ENCODE data around the gene CCR3.

CCR3 gene

DNA sequence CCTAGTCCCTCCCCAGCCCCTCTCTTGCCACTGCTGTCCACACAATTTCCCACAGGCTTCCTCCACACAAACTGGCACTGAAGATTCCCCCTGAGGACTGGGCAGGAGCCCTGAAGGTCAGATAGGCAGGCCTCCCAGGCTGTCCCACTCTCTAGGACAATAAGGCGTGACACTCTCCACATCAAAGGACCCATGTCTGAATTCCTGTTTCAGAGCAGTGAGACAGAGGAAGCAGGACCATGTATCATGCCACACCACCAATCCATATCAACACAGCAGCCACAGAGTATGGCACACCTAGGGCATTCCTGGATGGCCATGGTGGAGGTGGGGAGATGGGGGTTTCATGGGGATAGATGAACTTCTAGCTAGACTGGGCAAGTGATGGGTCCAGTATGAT lies 20.3 kb upstream of the CCR3 start:
- DNase-seq = no peak

DNA sequence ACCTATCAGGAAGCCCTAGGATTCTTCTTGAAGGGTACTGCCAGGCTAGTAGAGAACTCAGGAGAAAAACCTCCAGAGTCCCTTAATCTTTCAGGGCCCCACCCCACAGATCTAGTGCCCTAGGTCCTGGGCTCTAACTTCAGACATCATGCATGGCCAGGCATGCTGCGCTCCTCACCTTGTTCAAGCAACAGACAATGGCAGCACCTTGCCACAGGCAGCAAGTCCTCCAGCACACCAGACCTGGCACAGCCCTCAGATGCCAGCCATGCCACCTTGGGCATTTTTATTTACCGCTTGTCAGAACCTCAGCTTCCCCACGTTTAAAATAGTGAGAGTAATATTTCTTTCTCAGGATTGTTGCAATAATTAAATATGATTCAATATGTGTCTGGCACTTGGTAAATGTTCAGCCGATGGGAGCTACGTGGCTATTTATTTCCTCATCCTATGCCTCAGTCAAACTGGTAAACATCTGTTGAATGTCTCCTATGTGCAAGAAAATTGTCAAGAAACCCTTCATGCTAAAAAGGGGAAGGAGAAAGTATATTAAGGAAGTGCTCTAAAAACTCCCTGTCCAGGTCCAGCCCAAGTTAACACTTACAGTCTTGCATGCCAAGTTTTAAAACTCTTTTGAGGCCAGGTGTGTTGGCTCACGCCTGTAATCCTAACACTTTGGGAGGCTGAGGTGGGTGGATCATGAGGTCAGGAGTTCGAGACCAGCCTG lies 19.7 kb upstream of the CCR3 start:
- no peak for DNase-seq

DNA sequence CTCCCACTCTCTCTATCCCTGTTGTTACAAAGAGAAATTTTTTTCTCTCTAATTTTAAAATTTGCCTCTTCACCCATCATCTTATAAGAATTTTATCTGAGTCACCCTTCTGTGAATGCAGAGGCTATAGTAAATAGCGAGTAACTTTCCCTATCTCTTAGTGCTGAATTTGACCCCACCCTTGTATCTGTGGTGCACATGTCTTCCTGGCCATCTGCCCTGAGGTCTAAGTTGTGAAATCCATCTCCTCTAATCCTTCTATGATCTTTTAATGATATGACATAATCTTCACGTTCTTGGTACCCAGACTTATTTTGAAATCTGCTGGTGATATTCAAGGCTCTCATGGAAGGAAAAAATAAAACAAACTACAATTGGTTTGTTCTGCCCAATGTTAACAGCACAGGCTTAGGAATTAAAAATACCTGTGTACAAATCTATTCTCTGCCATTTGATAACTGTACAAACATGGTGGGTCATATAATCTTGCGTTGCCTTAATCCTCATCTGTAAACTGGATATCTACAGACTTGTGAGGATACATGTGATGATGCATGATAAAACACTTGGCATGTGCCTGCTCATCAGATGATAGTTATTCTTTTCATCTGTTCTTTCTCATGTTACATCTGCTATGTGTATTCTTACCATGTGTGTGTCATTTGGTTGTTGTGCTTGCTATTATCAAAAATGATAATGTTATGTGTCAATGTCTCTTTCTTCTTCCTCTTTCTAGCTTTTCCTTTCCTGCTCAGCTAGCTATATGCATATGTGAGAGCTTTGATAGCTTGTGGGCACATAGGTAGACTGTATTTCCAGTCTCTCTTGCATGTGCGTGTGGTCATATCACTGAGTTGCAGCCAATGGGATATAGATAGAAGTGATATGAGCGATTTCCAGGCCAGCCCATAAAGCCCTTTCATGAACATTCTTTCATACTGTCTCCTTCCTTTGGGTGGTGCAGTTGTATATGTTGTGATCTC lies 13.7 kb upstream of the CCR3 start:
- no peak for DNase-seq

DNA sequence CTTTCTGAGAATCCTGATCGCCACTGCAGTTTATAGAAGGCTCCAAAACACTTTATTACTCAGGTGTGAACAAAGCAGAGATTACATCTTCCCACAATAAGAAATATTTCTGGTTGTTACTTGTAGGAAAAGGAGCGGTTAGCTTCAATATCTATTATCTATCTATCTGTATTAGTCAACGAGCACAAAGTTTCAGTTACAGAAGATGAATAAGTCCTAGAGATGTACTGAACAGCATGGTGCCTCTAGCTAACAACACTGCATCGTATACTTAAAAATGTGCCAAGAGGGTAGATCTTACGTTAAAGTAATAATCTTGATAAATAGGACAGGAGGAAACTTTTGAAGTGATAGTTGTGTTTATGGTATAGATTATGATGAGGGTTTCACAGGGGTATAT lies 10.9 kb upstream of the CCR3 start:
- no peak for DNase-seq

DNA sequence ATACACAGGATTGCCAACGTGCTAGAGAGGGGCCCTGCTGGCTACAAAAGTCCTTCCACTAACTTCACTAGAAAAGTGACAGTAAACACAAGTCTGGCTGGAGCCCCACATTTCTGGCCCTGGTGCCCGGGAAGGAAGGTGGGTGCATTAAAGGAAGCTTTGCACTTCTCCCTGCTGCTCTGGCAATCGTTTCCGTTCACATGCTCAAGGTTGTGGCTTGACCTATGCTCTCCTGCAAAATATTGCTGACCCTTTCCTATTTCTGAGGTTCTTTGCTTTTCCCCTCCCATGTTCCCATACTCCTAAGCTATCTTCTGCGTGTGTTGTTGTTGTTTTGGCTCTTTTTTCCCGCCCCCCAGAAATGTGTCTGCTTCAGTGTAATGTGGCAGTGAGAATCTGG lies 9.1 kb upstream of the CCR3 start:
- no peak for DNase-seq

DNA sequence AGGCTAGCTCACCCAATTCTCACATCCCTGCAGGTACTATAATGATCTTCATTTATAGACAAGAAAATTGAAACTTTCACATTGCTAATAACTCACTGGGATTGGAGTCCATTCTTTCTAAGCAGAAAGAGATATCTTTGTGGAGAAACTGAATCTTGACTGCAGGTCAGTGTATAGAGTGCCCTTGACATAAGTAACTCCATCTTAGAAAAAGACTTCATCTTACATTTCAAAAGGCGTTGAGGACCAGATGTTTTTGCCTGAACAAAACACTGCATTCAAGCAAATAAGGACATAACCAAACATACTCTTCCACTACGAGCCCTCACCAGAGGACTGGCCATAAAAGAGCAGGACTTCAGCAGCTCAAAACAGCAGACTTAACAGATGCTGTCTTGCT lies 6.8 kb upstream of the CCR3 start:
- no peak for DNase-seq

DNA sequence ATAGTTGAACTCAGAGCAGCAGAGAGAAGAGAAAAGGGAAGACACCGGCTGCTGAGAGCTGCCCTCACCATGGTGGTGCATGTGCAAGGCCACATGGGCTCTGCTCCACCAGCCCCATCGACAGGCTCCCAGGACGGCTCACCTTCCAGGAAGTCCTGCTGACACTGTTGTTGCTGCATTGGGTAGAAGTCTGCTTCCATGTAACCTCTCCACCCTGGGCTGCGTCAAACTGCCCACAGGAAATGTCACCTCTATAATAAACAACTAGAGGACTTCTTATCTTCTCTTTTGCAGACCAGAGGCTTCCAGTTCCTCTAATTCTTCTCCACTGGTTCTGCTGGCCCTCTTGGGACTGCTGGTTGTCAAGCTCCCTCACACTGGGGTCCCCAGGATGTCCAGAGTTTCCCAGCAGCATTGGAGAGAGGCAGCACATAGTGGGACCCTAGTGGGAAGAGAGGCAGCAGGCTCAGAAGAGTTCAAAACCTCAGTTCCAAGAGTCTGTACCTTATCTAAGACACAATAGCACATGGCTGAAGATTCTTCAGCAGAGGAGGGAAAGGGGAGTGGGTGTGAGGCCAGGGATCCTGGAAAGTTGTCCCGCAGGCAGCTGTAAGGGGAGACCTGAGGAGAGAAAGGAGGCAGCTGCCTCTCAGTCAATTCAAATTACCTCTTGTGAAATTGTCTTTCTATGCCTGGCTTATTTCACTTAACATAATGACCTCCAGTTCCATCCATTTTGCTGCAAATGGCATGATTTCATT lies 5.8 kb upstream of the CCR3 start:
- no peak for DNase-seq

DNA sequence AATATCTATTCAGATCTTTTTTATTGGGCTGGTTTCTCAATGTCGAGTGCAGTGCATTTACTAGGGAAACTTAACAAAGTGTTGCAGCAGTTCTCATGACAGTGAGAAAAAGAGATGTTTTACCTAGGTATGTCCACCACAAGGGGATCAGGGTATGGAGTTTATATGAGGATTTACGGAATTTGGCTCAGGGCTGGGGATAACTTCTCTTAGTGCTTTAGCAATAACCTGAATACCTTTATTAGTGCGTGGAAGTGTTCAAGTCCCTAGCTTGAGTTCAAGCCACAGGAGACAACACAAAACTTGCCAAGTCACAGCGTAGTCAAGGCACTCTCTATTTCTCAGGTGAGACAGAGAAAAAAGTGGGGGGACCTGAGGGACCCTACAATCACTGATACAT lies 3.9 kb upstream of the CCR3 start:
- DNase-seq = no peak

DNA sequence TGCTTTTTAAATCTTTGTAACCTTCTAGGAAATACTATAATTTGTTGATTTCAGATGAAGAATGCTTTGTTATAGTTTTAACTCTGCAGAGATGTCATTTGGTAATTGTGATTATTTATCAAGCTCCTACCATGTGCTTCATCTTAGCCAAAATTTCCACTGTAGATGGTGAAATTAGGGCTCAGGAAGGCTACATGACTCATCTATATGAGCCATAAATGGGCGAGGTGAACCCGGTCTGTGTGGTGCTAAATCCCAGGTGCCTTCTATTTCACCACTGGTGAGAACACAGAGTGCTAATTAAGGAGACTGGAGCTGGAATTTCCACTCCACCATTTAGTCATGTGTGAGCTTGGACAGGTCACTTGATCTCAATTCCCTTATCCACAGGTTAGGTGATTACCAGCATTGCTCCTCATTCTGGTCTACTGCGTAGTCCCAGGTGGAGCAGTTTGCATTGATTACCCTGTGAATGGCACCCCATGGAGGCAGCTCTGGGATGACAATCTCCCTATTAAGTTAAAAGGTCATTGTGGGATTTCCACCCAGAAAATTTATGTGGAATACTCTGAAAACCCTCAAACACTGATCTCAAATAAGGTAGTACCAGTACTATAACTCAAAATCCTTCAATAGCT lies 2.8 kb upstream of the CCR3 start:
- no peak for DNase-seq

DNA sequence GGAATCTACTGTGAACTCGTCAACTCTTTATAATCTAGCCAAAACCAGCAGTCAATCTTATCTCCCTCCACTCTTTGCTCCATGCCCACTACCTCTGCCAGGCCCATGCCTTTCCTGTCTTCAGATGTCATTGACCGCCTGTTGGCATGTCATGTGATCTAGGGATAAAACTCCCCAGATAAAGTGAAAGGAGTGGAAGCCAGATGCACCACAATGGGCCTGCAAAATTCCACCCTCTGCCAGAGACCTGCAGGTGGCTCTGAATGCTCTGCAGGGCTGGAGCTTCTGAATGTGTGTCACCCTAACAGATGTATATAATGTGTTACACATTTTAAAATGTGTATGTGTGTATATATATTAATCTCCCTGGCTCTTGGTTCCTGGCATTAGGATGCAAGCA lies 2.3 kb upstream of the CCR3 start:
- no peak for DNase-seq

DNA sequence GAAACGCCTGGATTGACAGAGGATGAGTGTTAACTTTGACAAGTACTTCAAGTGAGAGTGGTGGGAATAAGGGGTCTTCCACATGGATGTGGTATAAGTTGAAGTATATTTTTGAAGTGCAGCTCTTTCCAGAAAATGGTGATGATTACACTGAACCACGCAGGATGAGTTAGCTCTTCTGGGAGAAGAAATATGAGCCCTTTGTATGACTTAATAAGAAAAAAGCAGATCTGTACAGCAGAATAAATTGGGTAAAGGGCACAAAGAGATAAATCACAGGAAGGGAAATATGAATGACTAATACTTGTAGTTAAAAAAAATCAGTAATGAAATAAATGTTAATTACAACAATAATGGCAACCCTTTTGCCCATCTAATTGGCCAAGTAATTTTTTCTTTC lies 1.3 kb downstream of the CCR3 start:
- no peak for DNase-seq

DNA sequence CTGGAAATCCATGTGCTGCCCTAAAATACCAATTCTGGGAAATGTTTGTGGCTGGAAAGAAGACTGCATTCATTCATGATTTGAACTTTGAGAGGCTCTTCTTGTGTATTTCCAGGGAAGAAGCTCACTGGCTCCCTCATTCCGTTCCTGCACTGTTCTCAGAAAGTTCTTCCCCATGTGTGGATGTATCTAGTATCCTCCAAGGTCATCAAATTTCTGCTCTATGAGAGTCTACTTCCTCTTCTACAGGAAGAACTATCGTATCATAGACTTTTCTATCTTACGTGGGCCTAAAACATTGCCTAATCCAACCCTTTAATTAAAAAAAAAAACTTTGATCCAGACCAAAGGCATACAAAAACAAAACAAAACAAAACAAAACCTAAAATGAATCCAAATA lies 2.9 kb downstream of the CCR3 start:
- DNase-seq = no peak

DNA sequence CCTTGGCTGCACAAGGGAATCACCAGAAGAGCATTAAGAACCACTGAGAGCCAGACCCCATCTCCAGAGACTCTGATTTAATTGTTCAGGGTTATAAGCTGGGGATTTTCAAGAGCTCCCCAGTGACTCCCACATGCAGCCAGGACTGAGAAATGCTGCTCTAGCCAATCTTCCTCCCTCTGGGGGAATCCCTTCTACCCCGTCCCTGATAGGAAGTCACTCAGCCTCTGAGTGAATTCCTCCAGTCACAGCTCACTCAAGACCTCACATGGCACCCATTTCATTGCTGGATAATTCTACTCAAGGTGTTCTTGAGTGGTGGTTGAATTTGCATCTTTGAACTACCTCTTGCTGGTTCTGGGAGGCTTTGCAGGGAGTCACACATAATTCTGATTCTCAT lies 10.7 kb downstream of the CCR3 start:
- DNase-seq = no peak

DNA sequence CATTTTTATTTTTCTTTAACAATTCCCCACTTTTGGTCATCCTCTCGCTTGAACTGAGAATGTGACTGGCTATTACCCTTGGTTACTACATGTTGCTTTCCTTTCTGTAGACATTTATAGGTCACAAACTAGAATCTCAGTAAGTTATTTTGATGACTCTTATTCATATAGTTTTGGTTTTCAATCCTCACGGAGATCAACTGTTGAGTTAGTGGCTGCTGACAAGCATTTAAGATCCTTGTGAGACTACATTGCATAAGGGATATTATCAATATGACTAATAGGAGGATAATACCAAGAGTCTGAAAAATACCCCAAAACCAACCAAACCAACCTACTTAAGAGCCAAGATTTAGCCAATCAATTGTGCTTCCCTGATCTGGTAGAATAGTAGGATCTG lies 16.3 kb downstream of the CCR3 start:
- DNase-seq = no peak

DNA sequence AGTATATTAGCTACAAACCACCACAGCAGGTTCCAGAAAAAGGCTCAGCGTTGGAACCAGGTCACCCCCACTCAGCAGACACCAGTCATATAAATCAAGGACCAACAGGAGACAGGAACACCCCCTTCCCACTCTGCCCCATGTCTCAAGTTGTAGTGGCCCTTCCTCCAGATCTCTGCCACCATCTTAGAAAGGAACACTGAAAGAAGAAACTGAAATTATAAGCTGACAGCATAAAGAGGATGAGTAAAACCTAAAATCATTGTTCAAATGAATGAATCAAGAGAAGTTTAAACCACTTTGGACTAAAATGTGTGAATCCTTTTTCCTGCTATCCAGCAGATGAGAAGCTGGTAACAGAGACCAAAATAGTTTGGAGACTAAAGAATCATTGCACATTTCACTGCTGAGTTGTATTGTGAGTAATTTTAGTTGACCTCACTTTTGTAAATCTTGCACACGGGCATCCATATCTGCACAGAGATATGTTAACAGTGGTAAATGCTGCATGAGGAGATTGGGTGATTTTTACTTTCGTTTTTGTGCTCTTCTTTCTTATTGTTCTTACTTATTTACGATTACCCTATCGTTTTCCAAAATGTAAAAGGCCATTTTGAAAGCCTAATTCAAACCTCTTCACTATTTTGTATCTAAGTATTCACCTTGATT lies 19.8 kb downstream of the CCR3 start:
- no peak for DNase-seq

DNA sequence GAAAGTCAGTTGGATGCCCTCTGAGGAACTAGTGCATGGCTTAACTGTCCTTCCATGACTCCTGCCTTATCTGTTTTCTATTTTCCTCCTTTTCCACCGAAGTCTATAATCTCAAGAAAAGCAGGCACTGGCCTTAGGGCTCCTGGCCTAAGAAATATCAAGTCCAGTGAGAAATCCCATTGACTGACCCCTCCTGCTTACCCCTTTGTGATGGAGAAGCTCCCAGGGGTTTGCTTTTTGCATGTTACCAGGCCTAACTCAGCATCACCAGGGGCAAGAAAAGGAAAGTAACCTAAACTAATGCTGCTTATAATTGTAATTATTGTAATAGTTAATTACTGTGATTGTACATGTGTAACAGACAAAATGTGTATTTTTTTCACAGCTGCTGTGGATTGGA lies 21.7 kb downstream of the CCR3 start:
- no peak for DNase-seq

DNA sequence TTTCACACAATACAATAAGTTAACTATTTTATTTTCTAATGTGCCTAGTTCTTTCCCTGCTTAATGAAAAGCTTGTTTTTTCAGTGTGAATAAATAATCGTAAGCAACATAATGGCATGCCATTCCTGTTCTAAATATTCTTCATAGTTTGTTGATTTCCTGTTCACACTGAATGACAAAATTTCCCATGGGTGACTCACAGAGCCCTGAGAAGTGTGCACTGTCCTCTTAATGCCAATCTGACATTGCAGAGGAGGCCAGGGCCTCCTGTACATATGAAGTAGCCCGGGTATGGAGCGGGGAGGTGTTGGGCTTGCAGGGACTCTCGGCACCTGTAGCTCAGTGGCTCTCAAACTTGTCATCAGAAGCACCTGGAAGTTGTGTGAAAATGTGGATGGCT lies 24.3 kb downstream of the CCR3 start:
- no peak for DNase-seq

DNA sequence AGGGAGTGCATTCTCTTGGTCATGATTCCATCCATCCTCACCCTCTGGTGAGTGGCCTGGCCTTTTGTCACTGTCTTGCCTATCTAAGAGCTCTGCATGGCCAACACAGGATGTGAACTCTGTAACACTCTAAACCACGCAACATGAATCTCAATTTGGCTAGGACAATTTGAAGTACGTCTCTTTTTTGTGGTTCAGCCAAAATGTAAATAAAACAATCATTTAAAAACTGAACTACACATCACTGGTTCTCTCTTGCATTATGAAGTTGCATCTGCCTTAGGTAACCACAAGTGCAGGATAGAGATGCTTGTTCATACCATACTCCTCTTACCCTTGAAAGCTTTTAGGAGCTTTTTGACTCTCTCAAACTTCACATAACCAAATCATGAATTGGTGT lies 27.3 kb downstream of the CCR3 start:
- DNase-seq = no peak

DNA sequence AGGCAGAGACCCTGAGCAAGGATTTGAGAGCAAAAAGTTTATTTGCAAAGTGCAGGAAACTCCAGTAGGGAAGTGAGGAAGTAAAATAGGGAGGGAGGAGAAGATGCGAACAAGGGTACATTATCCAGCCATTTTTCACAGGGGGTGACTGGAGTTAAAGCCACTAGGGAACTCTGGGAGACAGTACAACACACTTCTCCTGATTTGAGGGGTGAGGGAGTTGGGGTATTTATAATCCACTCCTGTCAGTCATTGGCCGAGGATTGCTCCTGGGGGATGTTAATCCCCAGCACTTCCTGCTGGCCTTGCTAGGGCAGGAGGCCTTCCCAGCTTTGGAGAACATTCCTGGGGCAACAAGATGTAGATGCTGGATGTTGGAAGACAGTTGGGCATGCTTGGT lies 28.2 kb downstream of the CCR3 start:
- DNase-seq = no peak

DNA sequence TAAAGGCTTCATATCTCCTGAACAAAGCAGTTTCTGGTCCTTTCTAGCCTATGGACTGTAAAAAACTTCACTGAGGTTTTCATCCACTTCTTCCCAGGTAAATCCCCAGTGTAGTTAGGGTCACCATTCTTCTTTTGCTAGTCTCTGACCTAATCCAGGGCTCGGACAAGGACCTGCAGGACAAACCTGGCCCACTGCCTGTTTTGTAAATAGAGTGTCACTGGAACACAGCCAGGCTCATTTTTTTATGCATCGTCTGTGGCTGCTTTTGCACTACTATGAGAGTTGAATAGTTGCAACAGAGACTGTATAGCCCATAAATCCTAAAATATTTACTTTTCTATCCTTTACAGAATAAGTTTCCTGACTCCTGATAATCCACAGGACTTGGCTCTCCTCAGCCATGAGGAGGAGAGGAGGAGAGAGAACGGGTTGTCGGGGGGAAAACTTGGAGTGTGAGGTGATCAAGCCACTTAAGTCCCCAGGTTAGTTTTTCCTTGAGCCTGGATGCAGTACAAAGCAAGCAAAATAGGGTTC lies 29.0 kb downstream of the CCR3 start:
- DNase-seq = no peak

DNA sequence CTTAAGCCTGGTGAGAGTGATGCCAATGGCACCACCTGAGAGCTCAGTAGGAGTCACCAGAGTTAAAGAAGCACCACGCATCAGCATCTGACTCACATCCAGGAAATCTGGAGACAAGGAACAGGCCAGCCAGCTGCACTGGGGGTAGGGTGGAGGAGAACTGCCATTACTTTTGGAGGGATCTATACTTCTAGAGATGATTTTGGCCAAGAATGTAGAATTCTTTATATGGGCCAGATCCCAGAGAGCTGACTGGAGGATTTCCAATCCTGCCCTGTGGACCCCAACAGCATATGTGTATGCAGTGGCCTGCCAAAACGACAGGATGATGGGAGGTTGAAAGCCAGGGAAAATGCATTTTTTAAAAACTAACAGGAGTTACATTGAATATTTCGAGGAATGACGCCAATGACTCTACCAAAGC lies 29.8 kb downstream of the CCR3 start:
- no peak for DNase-seq

DNA sequence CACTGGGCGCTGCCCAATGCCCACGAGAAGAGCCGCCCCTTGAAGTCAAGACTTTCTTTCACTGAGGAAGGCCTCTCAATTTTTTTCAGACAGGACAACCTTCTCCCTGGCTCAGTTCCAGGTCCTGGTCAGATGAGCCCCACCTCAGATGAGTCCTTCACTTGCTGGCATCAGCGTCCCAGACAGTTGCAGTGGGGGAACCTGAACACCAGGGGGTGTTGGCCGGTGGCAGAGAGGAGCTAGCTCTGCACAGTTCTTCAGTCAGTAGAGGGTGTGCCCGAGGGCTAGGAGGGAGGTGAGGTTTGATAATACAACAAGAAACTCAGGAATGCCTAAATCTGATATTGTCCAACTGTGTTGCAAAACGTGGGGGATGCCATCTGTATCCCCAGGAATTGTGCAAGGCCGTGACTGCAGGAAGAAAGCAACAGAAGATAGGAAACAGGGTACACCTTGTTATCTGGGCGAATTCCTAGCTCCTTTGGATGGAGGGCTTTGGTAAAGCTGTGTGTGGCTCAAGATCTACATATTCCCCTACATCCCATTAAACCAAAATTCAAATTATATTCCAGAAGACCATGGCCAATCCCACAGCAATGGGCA lies 34.3 kb downstream of the CCR3 start:
- DNase-seq = no peak

All from NCI-H187 (cell line).